Measurements from ENCODE around the gene PROB1.
"Not testable (repeated sequence)": the region's sequence is repeated elsewhere in the genome, so short reads cannot be mapped to it uniquely, and the experiment has no call there.

The PROB1 gene

DNA sequence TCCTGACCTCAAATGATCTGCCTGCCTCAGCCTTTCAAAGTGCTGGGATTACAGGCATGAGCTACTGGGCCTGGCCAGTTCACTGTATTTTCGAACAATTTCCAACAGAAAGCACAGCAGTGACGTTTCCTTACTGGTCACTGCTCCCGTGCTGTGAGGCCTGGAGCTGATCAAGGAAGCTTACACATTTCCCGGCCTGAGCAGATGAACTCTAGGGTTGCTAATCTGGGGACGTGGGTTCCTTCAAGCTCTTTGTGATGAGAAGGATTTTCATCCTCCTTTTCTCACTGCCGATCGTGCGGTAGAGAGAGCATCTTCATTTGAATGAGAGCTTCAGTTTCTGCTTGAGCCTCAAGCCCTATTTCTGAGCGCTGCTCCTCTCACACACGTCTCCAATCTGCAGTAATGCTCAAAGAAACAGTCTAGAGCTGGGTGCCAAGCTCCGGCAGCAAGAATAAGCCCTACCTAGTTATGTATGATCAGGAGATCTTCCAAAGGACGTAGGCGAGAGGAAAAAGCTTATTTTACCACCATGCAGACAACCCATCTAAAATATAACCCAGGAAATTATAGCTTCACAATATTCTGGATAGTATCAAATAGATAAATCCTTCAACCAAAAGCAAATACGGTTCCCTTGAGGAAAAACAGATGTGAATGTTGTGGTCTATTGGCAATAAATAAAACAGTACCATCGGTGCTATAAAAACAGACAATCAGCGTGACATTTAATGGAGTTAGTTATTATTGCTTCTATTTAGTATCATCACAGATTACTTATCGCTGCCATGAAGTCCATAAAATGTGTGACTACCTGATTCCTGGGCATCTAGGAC lies 16.3 kb upstream of the PROB1 start:
- no peak for DNase-seq

DNA sequence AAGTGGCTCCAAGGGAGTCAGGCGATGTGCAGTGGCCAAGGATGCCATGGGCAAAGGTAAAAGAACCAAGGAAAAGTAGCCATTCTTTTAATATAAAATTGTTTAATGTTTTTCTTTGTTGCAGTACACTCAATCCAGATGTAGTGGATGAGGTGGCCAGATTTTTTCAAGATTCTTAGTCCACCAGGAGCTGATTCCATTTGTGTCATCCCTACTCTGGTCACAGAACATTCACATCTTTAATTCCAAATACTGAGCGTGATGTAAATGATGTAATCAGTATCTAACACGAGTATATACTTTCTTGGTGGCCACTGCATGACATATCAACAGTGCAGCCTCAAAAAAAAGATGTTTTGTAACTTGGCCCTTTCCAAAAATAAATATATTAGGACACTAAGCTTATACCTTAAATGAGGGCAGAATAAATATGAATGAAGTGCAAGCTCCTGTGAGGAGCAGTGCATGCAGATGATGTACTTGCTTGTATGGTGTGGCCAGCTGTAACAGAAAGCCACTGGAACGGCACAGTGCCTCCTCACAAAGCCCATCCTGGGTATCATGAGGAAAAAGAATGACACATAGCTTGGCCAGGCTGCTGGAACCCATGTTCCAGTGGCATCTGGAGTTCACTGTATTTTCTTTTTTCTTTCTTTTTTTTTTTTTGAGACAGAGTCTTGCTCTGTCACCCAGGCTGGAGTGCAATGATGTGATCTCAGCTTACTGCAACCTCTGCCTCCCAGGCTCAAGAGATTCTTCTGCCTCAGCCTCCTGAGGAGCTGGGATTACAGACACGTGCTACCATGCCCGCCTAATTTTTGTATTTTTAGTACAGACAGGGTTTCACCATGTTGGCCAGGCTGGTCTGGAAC lies 15.5 kb upstream of the PROB1 start:
- DNase-seq: no peak

- not testable (repeated sequence) for DNase-seq
These were observed 14.2 kb upstream of the PROB1 start for GRCh38 chr5:139409116-139409515.

DNA sequence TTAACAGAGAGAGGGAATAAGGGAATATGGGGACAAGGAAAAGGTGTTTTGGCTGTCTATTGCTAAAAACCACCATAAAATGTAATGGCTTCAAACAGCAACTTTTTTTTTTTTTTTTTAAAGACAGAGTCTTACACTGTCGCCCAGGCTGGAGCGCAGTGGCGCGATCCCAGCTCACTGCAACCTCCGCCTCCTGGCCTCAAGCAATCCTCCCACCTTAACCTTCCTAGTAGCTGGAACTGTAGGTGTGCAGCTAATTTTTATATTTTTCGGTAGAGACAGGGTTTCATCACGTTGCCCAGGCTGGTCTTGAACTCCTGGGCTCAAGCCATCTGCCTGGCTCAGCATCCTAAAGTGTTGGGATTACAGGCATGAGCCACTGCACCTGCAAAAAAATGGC lies 13.3 kb upstream of the PROB1 start:
- no peak for DNase-seq

GRCh38 chr5:139407517-139407916 lies 12.6 kb upstream of the PROB1 start:
- no peak for DNase-seq

- no peak for DNase-seq
These were observed 12.1 kb upstream of the PROB1 start for GRCh38 chr5:139406963-139407362.

- no peak for DNase-seq
These were observed 9.6 kb upstream of the PROB1 start for GRCh38 chr5:139404484-139404840.

- peak; percentile 99 for DNase-seq
These were observed 9.0 kb upstream of the PROB1 start, which contains the start of gene SPATA24 for GRCh38 chr5:139403787-139404483. Gene SPATA24, minus strand, starts transcription at chr5:139404089. Its CDS starts 29 bp downstream, at chr5:139404060.

- no peak for DNase-seq
These were observed 8.5 kb upstream of the PROB1 start for GRCh38 chr5:139403418-139403786.

GRCh38 chr5:139402561-139403158 lies 7.8 kb upstream of the PROB1 start:
- no peak for DNase-seq

GRCh38 chr5:139401546-139401945 lies 6.6 kb upstream of the PROB1 start:
- no peak for DNase-seq

DNA sequence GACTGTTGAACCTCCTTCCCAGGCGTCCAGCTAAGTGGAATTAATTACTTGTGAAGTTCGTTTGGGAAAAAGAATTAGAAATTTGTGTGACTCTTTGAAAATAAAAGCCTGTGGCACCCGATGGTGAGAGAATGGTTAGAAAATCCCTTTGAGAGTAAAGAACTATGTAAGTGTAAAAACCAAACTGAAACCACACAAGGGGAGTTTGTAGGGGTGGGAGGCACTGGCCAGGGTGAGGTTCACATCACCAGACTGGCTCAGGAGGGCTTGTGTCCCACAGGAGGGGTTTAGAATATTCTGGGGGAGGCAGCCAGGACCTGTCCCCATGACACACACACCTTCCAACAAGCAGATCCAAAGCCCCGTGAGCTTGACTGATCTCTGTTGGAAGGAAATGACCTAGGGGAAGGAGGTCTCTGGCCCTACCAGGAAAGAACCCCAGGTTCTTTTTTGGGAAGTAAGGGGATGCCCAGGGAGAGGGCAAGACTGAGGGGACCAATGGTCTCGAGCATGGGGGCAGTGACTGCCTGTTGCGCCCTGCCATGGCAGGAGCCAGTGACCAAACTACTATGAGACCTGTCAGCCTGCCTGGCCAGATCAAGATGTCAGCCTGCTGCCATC lies 4.7 kb upstream of the PROB1 start:
- DNase-seq: no peak

GRCh38 chr5:139397921-139398320 lies 3.0 kb upstream of the PROB1 start:
- no peak for DNase-seq

GRCh38 chr5:139396691-139397090 lies 1.8 kb upstream of the PROB1 start:
- DNase-seq: no peak

- DNase-seq: no peak
These were observed 1.1 kb upstream of the PROB1 start for GRCh38 chr5:139395844-139396640.

GRCh38 chr5:139394123-139394653 lies 716 bp downstream of the PROB1 start:
- no peak for DNase-seq

- DNase-seq: no peak
These were observed 1.3 kb downstream of the PROB1 start for GRCh38 chr5:139393497-139394122.

- DNase-seq: peak; percentile 73
These were observed 2.0 kb downstream of the PROB1 start for GRCh38 chr5:139392678-139393496.

GRCh38 chr5:139392324-139392677 lies 2.6 kb downstream of the PROB1 start:
- DNase-seq: no peak

Data from left hindlimb (tissue), 1 donor.